GM21390 (cell line): ENCODE results near the gene ST13.
"Not testable (repeated sequence)": the region's sequence is repeated elsewhere in the genome, so short reads cannot be mapped to it uniquely, and the experiment has no call there.

ENCODE experiments used
- ATAC-seq: cut with Tn5 transposase; IDR thresholded peaks from one replicate; pipeline ENCODE4 v1.9.1; 2021; ENCODE audit not compliant: unreplicated experiment

Gene ST13

GRCh38 chr22:40856513-40857308 lies at the start of gene ST13, which contains the start of gene XPNPEP3:
Gene ST13, minus strand, starts transcription at chr22:40856639. Its CDS starts 99 bp downstream, at chr22:40856540.
Gene XPNPEP3, plus strand, starts transcription at chr22:40857148. Its CDS starts 34 bp downstream, at chr22:40857182.
- ATAC-seq, result peak; percentile 83

- no peak for ATAC-seq
These were observed 47.7 kb upstream of the ST13 start for GRCh38 chr22:40904101-40904500.

DNA sequence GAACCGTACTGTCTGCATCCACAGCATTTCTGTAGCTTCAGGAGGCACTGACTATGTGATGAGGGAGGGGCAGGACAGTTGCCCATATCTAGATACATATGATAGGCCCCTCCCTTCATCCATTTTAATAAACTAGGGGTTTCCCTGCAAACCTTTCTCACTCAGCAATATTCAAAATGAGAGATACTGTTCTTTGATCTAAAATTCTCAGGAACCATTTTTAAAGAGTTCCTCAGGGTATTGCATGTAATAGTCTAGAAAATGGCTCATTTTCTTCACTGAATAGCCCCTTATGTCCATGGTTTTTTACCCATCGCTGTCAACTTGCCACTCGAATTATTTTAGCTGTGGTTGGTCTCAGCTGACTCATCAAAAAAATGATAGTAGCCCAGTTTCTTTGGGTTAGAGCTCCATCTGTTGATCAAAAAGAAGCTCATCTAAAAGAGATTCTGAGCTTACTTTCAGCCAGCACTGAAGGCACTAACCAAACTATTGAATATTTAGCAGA lies 42.5 kb upstream of the ST13 start:
- no peak for ATAC-seq

DNA sequence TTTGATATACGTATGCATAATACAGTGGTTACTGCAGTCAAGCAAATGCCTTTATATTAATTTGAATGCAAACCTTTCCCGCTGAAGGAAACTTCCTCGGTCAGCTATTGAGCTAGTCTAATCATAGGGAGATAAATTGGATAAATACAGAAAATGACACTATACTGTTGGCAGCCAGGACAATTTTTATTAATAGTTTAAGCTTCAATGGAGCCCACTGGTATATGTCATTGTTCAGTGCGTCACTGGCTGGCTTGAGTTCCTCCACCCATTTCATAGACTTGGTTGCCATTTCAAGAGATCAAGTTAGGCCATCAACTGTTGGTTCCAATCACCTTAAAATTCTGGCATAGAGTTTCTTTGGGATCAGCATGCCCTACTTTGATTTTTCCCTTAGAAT lies 38.0 kb upstream of the ST13 start:
- ATAC-seq, result no peak

DNA sequence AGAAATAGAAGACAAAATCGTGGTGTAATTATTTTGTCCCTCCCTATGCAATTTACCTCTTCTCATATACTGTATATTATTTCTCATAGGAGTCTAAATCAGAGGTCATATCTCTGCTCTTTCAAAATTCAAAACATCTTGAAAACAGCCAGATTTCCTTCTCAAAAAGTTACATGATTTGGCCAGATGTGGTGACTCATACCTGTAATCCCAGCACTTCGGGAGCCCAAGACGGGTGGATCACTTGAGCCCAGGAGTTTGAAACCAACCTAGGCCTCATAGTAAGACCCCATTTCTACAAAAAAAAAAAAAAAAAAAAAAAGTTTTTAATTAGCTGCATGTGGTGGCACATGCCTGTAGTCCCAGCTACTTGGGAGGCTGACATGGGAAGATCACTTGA lies 34.4 kb upstream of the ST13 start:
- no peak for ATAC-seq

GRCh38 chr22:40889116-40889515 lies 32.7 kb upstream of the ST13 start:
- no peak for ATAC-seq

DNA sequence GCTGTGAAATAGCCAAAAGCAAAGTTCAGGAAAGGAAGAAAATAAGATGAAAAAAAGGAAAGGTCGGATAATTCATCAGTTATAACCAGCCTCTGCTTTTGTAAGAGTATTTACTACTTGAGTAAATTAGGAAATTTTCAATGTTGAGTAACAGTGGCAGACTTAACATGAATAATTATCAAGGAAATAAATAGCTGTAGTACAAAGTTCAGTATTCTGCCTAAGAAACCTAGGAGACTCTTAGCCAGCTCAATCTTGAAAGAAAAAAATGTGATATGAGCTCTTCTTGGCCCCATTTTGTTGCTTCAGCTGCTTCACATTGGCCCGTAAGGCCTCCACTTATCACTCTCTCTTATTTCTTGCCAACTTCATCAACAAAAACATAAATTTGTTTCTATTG lies 22.5 kb upstream of the ST13 start:
- no peak for ATAC-seq

- ATAC-seq, result no peak
These were observed 21.0 kb upstream of the ST13 start for GRCh38 chr22:40877488-40877887.

DNA sequence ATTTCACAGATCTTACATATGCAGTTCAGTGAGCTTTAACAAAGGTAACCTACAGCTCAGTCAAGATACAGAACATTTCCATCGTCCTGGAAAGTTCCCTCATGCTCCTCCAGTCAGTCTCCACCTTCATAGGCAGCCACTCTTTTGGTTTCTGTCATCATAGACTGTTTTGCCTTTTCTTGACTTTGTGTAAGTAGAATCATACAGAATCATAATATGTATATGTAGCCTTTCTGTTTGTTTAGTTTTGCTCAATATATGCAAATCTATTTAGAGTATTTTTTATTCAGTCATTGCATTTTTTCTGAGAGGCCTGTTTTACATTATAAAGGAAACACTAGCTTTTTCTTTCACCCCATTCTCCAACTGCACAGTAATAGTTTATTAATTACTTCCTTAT lies 20.5 kb upstream of the ST13 start:
- no peak for ATAC-seq

DNA sequence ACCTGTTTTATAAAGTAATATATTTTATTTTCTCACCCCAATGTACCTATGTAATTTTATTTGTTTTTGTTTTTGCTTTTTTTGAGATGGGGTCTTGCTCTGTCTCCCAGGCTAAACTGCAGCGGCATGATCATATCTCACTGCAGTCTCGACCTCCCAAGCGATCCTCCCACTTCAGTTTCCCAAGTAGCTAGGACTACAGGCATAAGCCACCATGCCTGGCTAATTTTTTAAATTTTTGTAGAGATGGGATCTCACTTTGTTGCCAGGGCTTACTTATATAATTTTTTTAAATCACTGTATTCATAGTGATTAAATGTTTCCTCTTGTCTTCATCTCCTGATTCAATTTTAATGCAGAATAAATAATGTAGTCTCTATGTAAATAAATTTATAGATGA lies 18.7 kb upstream of the ST13 start:
- ATAC-seq, result no peak

DNA sequence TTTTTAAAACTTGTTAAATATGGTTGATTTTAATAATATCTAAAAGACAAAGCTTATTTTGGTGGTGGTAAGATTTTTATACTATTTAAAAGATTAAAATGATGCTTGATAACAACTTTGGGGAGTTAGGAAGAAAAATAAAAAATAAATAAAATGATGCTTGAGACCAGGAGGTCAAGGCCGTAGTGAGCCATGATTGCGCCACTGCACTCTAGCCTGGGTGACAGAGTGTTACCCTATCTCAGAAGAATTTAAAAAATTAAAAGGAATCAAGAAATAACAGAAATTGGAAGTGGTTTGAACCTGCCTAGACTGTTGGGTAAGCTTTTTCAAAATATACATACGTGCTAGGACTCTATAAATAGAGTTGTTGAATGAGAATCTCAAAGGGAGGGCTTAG lies 17.6 kb upstream of the ST13 start:
- ATAC-seq, result no peak

DNA sequence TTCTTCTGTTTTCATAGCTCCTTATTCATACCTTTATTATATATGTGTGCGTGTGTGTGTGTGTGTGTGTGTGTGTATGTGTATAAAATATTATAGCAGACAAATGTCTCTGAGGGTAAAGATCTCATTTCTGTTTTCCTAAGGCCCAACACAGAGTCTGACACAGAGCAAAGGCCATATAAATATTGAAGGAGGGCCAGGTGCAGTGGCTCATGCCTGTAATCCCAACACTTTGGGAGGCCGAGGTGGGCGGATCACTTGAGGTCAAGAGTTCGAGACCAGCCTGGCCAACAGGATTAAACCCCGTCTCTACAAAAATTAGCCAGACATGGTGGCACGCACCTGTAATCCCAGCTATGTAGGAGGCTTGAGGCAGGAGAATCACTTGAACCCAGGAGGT lies 11.9 kb upstream of the ST13 start:
- not testable (repeated sequence) for ATAC-seq

GRCh38 chr22:40867109-40867508 lies 10.7 kb upstream of the ST13 start:
- ATAC-seq, result no peak

GRCh38 chr22:40862537-40862936 lies 6.1 kb upstream of the ST13 start:
- ATAC-seq, result no peak

- ATAC-seq, result no peak
These were observed 5.6 kb upstream of the ST13 start, which contains the start of gene DNAJB7 for GRCh38 chr22:40862013-40862412. Gene DNAJB7, minus strand, starts transcription at chr22:40862113. Its CDS starts 119 bp downstream, at chr22:40861994.

GRCh38 chr22:40857309-40857855 lies 943 bp upstream of the ST13 start:
- ATAC-seq, result no peak

DNA sequence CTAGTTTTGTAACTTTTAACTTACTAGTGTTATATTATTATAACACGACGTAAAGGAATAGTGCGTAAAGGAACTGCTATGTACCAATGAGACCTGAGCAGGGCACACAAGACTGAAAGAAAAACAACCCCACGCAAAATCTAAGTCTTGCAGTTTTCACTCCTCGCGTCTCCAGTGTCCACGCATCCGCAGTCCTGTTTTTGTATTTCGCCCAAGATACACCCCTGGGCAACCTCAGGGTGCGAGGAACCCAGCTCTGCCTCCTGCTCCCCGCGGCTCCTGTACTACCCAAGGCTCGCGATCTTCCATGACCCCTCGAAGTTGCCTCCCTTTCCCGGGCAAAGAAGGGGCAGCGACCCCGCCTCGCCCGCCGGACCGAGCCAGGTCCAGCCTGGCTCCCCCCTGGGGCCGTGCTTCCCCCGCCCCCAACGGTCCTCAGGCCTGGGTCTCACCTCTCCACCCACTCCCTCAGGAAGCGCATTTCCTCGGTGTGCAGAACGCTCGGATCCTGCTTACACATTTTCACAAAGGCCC lies 393 bp downstream of the ST13 start:
- peak; percentile 32 for ATAC-seq

GRCh38 chr22:40855071-40855978 lies 1.1 kb downstream of the ST13 start:
- ATAC-seq, result no peak

- no peak for ATAC-seq
These were observed 2.5 kb downstream of the ST13 start for GRCh38 chr22:40853961-40854360.

GRCh38 chr22:40853333-40853732 lies 3.1 kb downstream of the ST13 start:
- ATAC-seq, result no peak

DNA sequence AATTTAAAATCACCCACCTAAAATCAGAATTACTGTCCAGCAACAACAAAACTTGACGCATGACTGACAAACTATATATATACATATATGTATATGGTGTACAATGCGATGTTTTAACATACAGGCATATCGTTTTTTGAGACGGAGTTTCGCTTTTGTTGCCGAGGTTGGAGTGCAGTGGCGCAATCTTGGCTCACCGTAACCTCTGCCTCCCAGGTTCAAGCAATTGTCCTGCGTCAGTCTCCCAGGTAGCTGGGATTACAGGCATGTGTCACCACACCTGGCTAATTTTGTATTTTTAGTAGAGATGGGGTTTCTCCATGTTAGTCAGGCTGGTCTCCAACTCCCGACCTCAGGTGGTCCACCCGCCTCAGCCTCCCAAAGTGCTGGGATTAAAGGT lies 10.6 kb downstream of the ST13 start:
- ATAC-seq, result not testable (repeated sequence)
